ENCODE results near the gene BDH1.
A peak's percentile ranks its signal among the peaks of the same experiment; 100 is the strongest.

DNA sequence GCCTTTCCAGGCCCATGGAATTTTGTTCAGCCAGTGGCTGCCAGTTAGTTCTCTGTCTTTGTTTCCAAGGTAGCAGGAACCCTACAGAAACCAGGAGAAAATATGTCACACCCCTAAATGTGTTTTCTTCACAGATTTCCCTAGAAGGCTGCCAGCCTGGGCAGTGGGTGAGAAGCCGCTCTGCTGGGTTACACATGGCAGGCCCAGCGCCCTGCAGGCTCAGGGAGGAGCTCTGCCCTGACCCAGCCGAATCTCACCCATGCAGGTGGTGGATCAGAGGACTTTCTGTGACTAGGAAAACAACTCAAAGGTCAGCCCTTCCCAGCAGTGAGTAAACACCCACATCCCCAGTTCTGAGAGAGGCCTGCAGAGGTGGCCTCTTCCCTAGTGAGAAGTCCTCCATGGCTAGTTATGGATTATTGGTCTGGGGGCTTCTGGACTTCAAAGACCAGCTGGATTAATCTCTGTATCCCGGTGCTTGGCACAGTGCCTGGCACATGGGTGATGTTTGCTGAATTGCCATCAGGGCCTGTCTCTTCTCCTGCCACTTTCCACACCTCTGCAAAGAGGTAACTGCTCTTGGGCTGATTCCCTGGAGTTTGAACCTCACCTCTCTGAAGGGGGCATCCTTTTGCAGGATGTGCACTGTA, 34.7 kb upstream of the BDH1 start:
- TF ChIP-seq, protein P1, sequence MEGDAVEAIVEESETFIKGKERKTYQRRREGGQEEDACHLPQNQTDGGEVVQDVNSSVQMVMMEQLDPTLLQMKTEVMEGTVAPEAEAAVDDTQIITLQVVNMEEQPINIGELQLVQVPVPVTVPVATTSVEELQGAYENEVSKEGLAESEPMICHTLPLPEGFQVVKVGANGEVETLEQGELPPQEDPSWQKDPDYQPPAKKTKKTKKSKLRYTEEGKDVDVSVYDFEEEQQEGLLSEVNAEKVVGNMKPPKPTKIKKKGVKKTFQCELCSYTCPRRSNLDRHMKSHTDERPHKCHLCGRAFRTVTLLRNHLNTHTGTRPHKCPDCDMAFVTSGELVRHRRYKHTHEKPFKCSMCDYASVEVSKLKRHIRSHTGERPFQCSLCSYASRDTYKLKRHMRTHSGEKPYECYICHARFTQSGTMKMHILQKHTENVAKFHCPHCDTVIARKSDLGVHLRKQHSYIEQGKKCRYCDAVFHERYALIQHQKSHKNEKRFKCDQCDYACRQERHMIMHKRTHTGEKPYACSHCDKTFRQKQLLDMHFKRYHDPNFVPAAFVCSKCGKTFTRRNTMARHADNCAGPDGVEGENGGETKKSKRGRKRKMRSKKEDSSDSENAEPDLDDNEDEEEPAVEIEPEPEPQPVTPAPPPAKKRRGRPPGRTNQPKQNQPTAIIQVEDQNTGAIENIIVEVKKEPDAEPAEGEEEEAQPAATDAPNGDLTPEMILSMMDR (IDR thresholded peaks at IDR 0.05) = no peak
- TF ChIP-seq POLR2A (IDR thresholded peaks at IDR 0.05) (peak; percentile 57), EP300 (IDR thresholded peaks at IDR 0.05; ENCODE audit: low read depth) (peak; percentile 11)
